GM19463 (cell line): ENCODE measurements around the gene NLE1.
A peak's percentile ranks its signal among the peaks of the same experiment; 100 is the strongest.
"Not testable (repeated sequence)": the region's sequence is repeated elsewhere in the genome, so short reads cannot be mapped to it uniquely, and the experiment has no call there.

Experiments used
- ATAC-seq: cut with Tn5 transposase; IDR thresholded peaks from one replicate; pipeline ENCODE4 v1.9.1; 2021; ENCODE audit warnings: mild to moderate bottlenecking, moderate library complexity; ENCODE audit not compliant: unreplicated experiment

Gene NLE1

GRCh38 chr17:35141681-35142466, at the start of gene NLE1:
TSS of gene NLE1 (minus strand) at chr17:35142303. CDS start at chr17:35142275, 28 bp downstream.
- peak; percentile 69 for ATAC-seq

GRCh38 chr17:35191001-35191695, 49.0 kb upstream of the NLE1 start:
- no peak for ATAC-seq

- no peak for ATAC-seq
Observed at GRCh38 chr17:35189291-35189690, 47.2 kb upstream of the NLE1 start.

- no peak for ATAC-seq
Observed at GRCh38 chr17:35188111-35188510, 46.0 kb upstream of the NLE1 start.

- ATAC-seq: no peak
Observed at GRCh38 chr17:35187481-35187880, 45.4 kb upstream of the NLE1 start.

GRCh38 chr17:35185849-35186248, 43.7 kb upstream of the NLE1 start:
- ATAC-seq: no peak

GRCh38 chr17:35184274-35184673, 42.2 kb upstream of the NLE1 start:
- no peak for ATAC-seq

- no peak for ATAC-seq
Observed at GRCh38 chr17:35183332-35183731, 41.2 kb upstream of the NLE1 start.

- ATAC-seq: not testable (repeated sequence)
Observed at GRCh38 chr17:35179379-35179778, 37.3 kb upstream of the NLE1 start.

GRCh38 chr17:35176897-35177296, 34.8 kb upstream of the NLE1 start:
- ATAC-seq: no peak

- no peak for ATAC-seq
Observed at GRCh38 chr17:35175638-35176415, 33.7 kb upstream of the NLE1 start.

GRCh38 chr17:35174835-35175334, 32.8 kb upstream of the NLE1 start:
- no peak for ATAC-seq

- not testable (repeated sequence) for ATAC-seq
Observed at GRCh38 chr17:35172321-35172720, 30.2 kb upstream of the NLE1 start.

- no peak for ATAC-seq
Observed at GRCh38 chr17:35171834-35172233, 29.7 kb upstream of the NLE1 start.

GRCh38 chr17:35170968-35171771, 29.1 kb upstream of the NLE1 start:
- ATAC-seq: no peak

GRCh38 chr17:35169835-35170363, 27.8 kb upstream of the NLE1 start:
- no peak for ATAC-seq

GRCh38 chr17:35167666-35168065, 25.6 kb upstream of the NLE1 start:
- no peak for ATAC-seq

- ATAC-seq: no peak
Observed at GRCh38 chr17:35167046-35167445, 24.9 kb upstream of the NLE1 start.

GRCh38 chr17:35166526-35166925, 24.4 kb upstream of the NLE1 start:
- no peak for ATAC-seq

- ATAC-seq: no peak
Observed at GRCh38 chr17:35164716-35165115, 22.6 kb upstream of the NLE1 start.
